Right lobe of liver (tissue), 6 donors: ENCODE data around the gene MST1. TPM values are rescaled to one million over a fixed set of nuclear protein-coding genes. Genes with fewer than 3 reads are reported as not detected.

ENCODE experiments used
- ATAC-seq, 4 donors: fragments of 200-7000 bp; cut with Tn5 transposase; one replicate each; pipeline ENCODE4 v1.9.1; 2020; ENCODE audit warnings: mild to moderate bottlenecking in 4 of 4, moderate library complexity in 4 of 4
- DNase-seq, 3 donors: peaks; one replicate each; pipeline ENCODE4 v3.0.0-alpha.2; 2020
- H3K27ac ChIP-seq, 3 donors: fragments of 200-600 bp; one replicate each; pipeline ENCODE4 v1.8.0; 2022
- H3K27me3 ChIP-seq, 2 donors: fragments of 200-600 bp; one replicate each; pipeline ENCODE4 v1.8.0; 2022
- H3K36me3 ChIP-seq, 4 donors: fragments of 200-600 bp; sonication (generic) in 1 of 4; one replicate each; pipeline versions ENCODE4 v1.5.1 to v1.8.0; 2017 to 2022; ENCODE audit warnings: control low read depth in 1 of 4
- H3K4me1 ChIP-seq, 4 donors: fragments of 200-600 bp; sonication (generic) in 1 of 4; one replicate each; pipeline versions ENCODE4 v1.5.1 to v1.8.0; 2017 to 2022; ENCODE audit warnings: control low read depth in 1 of 4
- H3K4me3 ChIP-seq, 3 donors: fragments of 200-600 bp; one replicate each; pipeline ENCODE4 v1.8.0; 2022
- H3K9me3 ChIP-seq, 4 donors: fragments of 200-600 bp; sonication (generic) in 1 of 4; one replicate each; pipeline versions ENCODE4 v1.5.1 to v1.8.0; 2017 to 2022; ENCODE audit warnings: control low read depth in 1 of 4
- CTCF ChIP-seq, 4 donors: fragments of 200-600 bp in 3 of 4; fragments of 450-650 bp in 1 of 4; IDR thresholded peaks; one replicate each; pipeline versions ENCODE4 v1.5.1 to v1.8.0; 2016 to 2022; ENCODE audit warnings: antibody characterized with exemption in 4 of 4, mild to moderate bottlenecking in 2 of 4
- POLR2A ChIP-seq: fragments of 450-650 bp; IDR thresholded peaks from one replicate; pipeline ENCODE4 v1.6.1; 2017; ENCODE audit warnings: antibody characterized with exemption, mild to moderate bottlenecking
- WGBS: methylation state at CpG from one replicate; pipeline ENCODE4 v1.1.6; 2018; ENCODE audit warnings: low coverage, low lambda C conversion rate; ENCODE audit not compliant: insufficient coverage; ENCODE audit errors: missing lambda C conversion rate; 5-methylcytosine and 5-hydroxymethylcytosine counted together
- intact Hi-C, 2 donors: fragments of 100-400 bp; cut with DNase I; formaldehyde crosslinking; loops; one replicate each; pipeline versions ENCODE4 v1.11.2 to v1.14.1; 2022
- total RNA-seq, 6 experiments: library from RNA; depleted of rRNA in 2 of 6; stranded (reverse); fragments of >200 nt in 2 of 6; fragmentation: NEBNext Ultra II Directional in 3 of 6; extraction: Animal tissue kit (Norgen Biotek cat#: 25700) in 3 of 6; gene quantifications; one replicate each; pipeline versions ENCODE4 v1.1.0 to v1.2.4, GENCODE V29; 2016 to 2023
- donor health status: DM: no; HTN: yes; CAD: no.
- donor health status: DM: no; HTN: no; CAD: no.
- donor health status: DM: no; HTN: no; CAD: no.
- donor health status: DM: no; HTN: yes; CAD: no.
- donor health status: DM: no; HTN: yes; CAD: no.

The MST1 gene
- total RNA-seq, 6 experiments from 2014 or later, result 321 to 695 (median 632) TPM

GRCh38 chr3:49704629-49705028 is 15.4 kb upstream of the MST1 start:
- DNase-seq (peak in 1 of 3 donors; percentile 20), ATAC-seq (no peak)
- no peak overlapping the region for H3K27ac ChIP-seq
- H3K4me3 ChIP-seq, result no peak overlapping the region
- TF ChIP-seq CTCF (IDR thresholded peaks at IDR 0.05) (no peak), POLR2A (no peak)
- no peaks in the 10 kb centered on the region for H3K27me3 ChIP-seq
- intact Hi-C loops, result loop anchor here in 1 of 2 donors (10.0 kb wide), 1 partner anchor 140 kb away; no protein-coding TSS in a partner anchor
- H3K4me1 ChIP-seq, result no peaks in the 10 kb centered on the region
- H3K36me3 ChIP-seq, result peaks cover 0 to 61% (median 23%) of the 10 kb centered on the region in 4 donors
- no CpG with 5 or more reads among the region's 8 CpGs for WGBS
- H3K9me3 ChIP-seq, result no peaks in the 10 kb centered on the region

GRCh38 chr3:49703956-49704355 is 14.7 kb upstream of the MST1 start:
- Histone ChIP-seq H3K36me3 (peaks cover 0 to 68% (median 23%) of the 10 kb centered on the region in 4 donors), H3K4me1 (no peaks in the 10 kb centered on the region), H3K4me3 (no peak overlapping the region), H3K27me3 (no peaks in the 10 kb centered on the region), H3K27ac (no peak overlapping the region), H3K9me3 (no peaks in the 10 kb centered on the region)
- WGBS, result 93% methylated on average over 5 of the region's 7 CpGs
- ATAC-seq (no peak), DNase-seq (no peak)
- TF ChIP-seq POLR2A (no peak), CTCF (IDR thresholded peaks at IDR 0.05) (no peak)
- intact Hi-C loops, result loop anchor here in 1 of 2 donors (10.0 kb wide), 1 partner anchor 141 kb away; no protein-coding TSS in a partner anchor

GRCh38 chr3:49703443-49703927 is 14.2 kb upstream of the MST1 start:
- intact Hi-C loops, result loop anchor here in 1 of 2 donors (10.0 kb wide), 1 partner anchor 141 kb away; no protein-coding TSS in a partner anchor
- Histone ChIP-seq H3K36me3 (peaks cover 0 to 70% (median 25%) of the 10 kb centered on the region in 4 donors), H3K27me3 (no peaks in the 10 kb centered on the region), H3K4me3 (no peak overlapping the region), H3K9me3 (no peaks in the 10 kb centered on the region), H3K4me1 (no peaks in the 10 kb centered on the region), H3K27ac (no peak overlapping the region)
- DNase-seq, result peak in 1 of 3 donors; percentile 52
- TF ChIP-seq POLR2A, result no peak
- peak; percentile 69 to 91 (median 82) for TF ChIP-seq CTCF (IDR thresholded peaks at IDR 0.05)
- WGBS, result 33% methylated on average over 3 of the region's 14 CpGs
- peak; percentile 78 to 86 (median 84) for ATAC-seq

GRCh38 chr3:49702672-49703071 is 13.4 kb upstream of the MST1 start:
- intact Hi-C loops, result loop anchor here in 1 of 2 donors (10.0 kb wide), 1 partner anchor 142 kb away; no protein-coding TSS in a partner anchor
- no peaks in the 10 kb centered on the region for H3K4me1 ChIP-seq
- no peak overlapping the region for H3K4me3 ChIP-seq
- TF ChIP-seq POLR2A (no peak), CTCF (IDR thresholded peaks at IDR 0.05) (no peak)
- ATAC-seq (no peak), DNase-seq (no peak)
- H3K36me3 ChIP-seq, result peaks cover 0 to 75% (median 27%) of the 10 kb centered on the region in 4 donors
- no peaks in the 10 kb centered on the region for H3K9me3 ChIP-seq
- no peak overlapping the region for H3K27ac ChIP-seq
- H3K27me3 ChIP-seq, result no peaks in the 10 kb centered on the region
- 84% methylated on average over 5 of the region's 11 CpGs for WGBS
